Body of pancreas (tissue), 4 donors: Measurements from ENCODE around the gene CTRB2. TPM values are rescaled to one million over a fixed set of nuclear protein-coding genes. Genes with fewer than 3 reads are reported as not detected.

Experiments used
- ATAC-seq: fragments of 150-250 bp; one replicate; pipeline ENCODE4 v1.9.1; 2016
- DNase-seq, 4 donors: peaks; one replicate each; pipeline ENCODE4 v3.0.0-alpha.2; 2019
- H3K27ac ChIP-seq, 4 donors: fragments of 200-600 bp; sonication (generic); 1 replicate in 3 of 4; 2 replicates in 1 of 4; pipeline versions ENCODE4 v1.5.1 to v1.6.1; 2016 to 2019; ENCODE audit warnings: mild to moderate bottlenecking in 1 of 4, mixed read lengths in 1 of 4, moderate library complexity in 1 of 4
- H3K27me3 ChIP-seq, 2 donors: fragments of 200-600 bp; sonication (generic); one replicate each; pipeline ENCODE4 v1.6.0; 2016; ENCODE audit warnings: mild to moderate bottlenecking in 1 of 2
- H3K36me3 ChIP-seq, 2 donors: fragments of 200-600 bp; sonication (generic); replicated peaks in 1 of 2; 2 replicates each; pipeline ENCODE4 v1.5.1; 2016; ENCODE audit warnings: low read depth in 2 of 2; ENCODE audit not compliant: insufficient read depth in 1 of 2
- H3K4me1 ChIP-seq: fragments of 200-600 bp; sonication (generic); one replicate; pipeline ENCODE4 v1.6.0; 2016
- H3K4me3 ChIP-seq, 2 donors: fragments of 200-600 bp; sonication (generic); 1 replicate in 1 of 2; 2 replicates in 1 of 2; pipeline ENCODE4 v1.5.1; 2016 to 2019
- H3K9me3 ChIP-seq, 3 donors: fragments of 200-600 bp; sonication (generic); 1 replicate in 2 of 3; 2 replicates in 1 of 3; pipeline ENCODE4 v1.5.1; 2016
- POLR2A ChIP-seq, 3 donors: fragments of 450-650 bp; IDR thresholded peaks; one replicate each; pipeline ENCODE4 v1.6.1; 2016; ENCODE audit warnings: antibody characterized with exemption in 3 of 3, mild to moderate bottlenecking in 2 of 3
- WGBS, 2 donors: methylation state at CpG; one replicate each; pipeline ENCODE4 v1.1.5; 2017; 5-methylcytosine and 5-hydroxymethylcytosine counted together
- intact Hi-C: fragments of 100-400 bp; cut with DNase I; formaldehyde crosslinking; loops from one replicate; pipeline ENCODE4 v1.15.1; 2023
- total RNA-seq, 2 donors: library from RNA; depleted of rRNA; stranded (reverse); fragments of >200 nt; gene quantifications; one replicate each; pipeline ENCODE4 v1.1.0, GENCODE V29; 2016
- TF ChIP-seq, protein P1 (sequence below), 7 experiments: fragments of 450-650 bp in 4 of 7; fragments of 200-600 bp in 3 of 7; sonication (generic) in 3 of 7; IDR thresholded peaks; one replicate each; pipeline ENCODE4 v1.5.1; 2016 to 2019; ENCODE audit warnings: antibody characterized with exemption in 7 of 7

CTRB2 gene
- total RNA-seq, 2 donors from 2014 or later: 18,538 to 32,261 TPM

DNA sequence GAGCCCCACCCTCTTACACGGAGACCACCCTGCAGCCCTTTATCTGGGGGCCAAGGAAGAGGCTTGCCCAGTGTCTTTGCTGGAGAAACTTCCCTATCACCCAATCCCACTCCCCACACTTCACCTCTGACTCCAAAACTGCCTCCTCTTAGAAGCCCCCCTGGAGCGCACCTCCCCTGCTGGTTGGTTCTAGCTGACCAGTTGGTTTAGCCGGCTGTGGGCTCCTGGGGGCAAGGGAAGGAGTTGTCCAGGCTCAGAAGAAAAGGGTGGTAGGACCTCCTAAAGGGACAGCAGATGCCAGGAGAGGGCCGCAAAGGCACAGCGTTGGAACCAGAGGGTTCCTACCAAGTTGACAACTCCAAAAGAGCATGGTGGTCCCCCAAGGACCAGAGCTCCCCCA lies 42.5 kb upstream of the CTRB2 start:
- peak in 1 of 4 donors; percentile 12 for DNase-seq
- Histone ChIP-seq H3K4me1 (peaks cover 89% of the 10 kb centered on the region), H3K27ac (peak overlapping the region; percentile 96 to 99 (median 99)), H3K36me3 (no peaks in the 10 kb centered on the region), H3K27me3 (no peaks in the 10 kb centered on the region), H3K4me3 (no peak overlapping the region), H3K9me3 (no peaks in the 10 kb centered on the region)
- intact Hi-C loops: no loop called here
- TF ChIP-seq, protein P1, sequence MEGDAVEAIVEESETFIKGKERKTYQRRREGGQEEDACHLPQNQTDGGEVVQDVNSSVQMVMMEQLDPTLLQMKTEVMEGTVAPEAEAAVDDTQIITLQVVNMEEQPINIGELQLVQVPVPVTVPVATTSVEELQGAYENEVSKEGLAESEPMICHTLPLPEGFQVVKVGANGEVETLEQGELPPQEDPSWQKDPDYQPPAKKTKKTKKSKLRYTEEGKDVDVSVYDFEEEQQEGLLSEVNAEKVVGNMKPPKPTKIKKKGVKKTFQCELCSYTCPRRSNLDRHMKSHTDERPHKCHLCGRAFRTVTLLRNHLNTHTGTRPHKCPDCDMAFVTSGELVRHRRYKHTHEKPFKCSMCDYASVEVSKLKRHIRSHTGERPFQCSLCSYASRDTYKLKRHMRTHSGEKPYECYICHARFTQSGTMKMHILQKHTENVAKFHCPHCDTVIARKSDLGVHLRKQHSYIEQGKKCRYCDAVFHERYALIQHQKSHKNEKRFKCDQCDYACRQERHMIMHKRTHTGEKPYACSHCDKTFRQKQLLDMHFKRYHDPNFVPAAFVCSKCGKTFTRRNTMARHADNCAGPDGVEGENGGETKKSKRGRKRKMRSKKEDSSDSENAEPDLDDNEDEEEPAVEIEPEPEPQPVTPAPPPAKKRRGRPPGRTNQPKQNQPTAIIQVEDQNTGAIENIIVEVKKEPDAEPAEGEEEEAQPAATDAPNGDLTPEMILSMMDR (IDR thresholded peaks at IDR 0.05): no peak
- no peak for TF ChIP-seq POLR2A (IDR thresholded peaks at IDR 0.05)
- no peak for ATAC-seq
- 62% methylated on average over 5 of the region's 5 CpGs for WGBS, 2 donors

DNA sequence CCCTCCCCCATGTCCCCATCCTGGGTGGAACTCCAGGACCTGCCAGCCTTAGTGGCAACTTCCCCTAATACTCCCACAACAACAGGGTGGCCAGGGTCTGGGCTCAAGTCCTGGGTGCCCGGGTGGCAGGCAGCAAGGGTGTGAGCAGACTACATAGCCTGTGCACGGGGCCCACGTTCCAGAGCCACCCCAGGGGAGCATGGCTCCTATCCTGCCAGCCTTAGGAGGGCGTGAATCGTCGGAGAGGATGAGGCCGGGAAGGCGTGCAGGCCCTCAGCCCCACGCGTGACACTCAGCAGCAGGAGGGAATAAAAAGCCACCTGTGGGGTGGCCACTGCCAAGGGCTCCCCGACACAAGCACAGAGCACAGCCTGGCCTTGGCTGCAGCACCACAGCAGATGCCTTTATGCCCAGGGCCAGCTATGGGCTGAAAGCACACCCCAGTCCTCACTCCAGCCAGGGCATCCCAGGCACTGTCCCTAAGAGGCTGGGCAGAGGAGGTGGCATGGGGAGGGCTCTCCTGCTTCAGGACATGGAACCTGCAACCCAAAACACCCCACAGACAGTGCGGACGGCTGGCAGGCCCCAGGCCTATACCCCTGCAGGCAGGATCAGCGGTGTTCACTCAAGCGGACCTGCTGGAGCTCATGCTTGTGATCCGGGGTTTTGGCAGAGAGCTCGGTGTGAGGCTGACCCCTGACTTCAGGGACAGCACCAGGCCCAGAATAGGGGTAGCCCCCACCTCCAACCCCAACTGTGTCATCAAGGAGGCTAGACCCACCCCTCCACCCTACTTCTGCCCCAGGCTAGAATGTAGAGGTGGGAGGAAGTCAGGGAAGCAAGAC lies 41.8 kb upstream of the CTRB2 start:
- intact Hi-C loops: no loop called here
- DNase-seq (peak in 1 of 4 donors; percentile 6), ATAC-seq (no peak)
- TF ChIP-seq, protein P1 (IDR thresholded peaks at IDR 0.05): no peak
- TF ChIP-seq POLR2A (IDR thresholded peaks at IDR 0.05): no peak
- Histone ChIP-seq H3K9me3 (no peaks in the 10 kb centered on the region), H3K4me3 (no peak overlapping the region), H3K27me3 (no peaks in the 10 kb centered on the region), H3K27ac (peak overlapping the region; percentile 96 to 99 (median 99)), H3K4me1 (peaks cover 91% of the 10 kb centered on the region), H3K36me3 (no peaks in the 10 kb centered on the region)
- 53 to 77% methylated on average over 10 to 14 of the region's 17 CpGs for WGBS, 2 donors

DNA sequence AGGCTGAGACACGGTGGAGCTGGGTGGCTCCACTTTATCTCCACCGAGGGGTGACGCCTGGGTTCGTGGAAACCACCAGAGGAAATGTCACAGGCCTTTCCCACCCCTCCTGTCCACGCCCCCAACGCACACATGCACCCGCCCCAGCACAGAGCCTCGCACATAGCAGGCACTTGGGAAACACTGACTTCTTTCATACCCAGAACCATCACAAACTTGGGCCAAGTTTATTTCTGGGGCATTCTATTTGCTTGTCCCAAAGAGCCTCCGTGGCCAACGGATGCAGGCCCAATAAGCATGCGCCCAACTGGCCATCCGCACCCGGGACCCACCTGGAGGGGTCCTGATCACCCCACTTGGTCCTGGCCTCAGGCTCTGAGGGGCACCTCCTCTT lies 41.2 kb upstream of the CTRB2 start:
- WGBS, 2 donors: 34 to 69% methylated on average over 5 to 11 of the region's 13 CpGs
- TF ChIP-seq POLR2A (IDR thresholded peaks at IDR 0.05): peak in 1 of 3 donors; percentile 16
- TF ChIP-seq, protein P1 (IDR thresholded peaks at IDR 0.05): no peak
- DNase-seq: peak in 1 of 4 donors; percentile 15
- Histone ChIP-seq H3K4me3 (no peak overlapping the region), H3K4me1 (peaks cover 91% of the 10 kb centered on the region), H3K9me3 (no peaks in the 10 kb centered on the region), H3K36me3 (no peaks in the 10 kb centered on the region), H3K27me3 (no peaks in the 10 kb centered on the region), H3K27ac (peak overlapping the region; percentile 75 to 99 (median 99))
- intact Hi-C loops: no loop called here
- no peak for ATAC-seq

DNA sequence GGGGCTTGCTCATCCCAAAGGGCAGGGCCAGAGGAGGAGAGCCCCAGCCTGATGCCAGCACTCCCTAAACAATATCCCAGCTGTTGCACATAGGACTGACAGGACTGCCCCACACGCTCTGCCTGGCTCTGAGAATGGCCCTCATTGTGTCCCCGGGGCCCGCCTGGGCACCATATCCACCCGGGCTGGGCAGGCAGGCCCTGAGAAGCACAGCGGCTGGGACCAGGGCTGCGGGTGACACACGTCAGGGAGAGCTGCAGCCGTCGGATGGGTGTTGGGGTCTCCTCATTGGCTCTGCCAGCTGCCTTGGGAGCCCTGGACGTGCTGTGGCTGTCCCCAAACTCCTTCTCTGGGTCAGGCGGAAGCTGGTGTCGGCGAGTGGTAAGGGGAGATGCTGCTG lies 40.3 kb upstream of the CTRB2 start:
- ATAC-seq (no peak), DNase-seq (peak in 1 of 4 donors; percentile 20)
- Histone ChIP-seq H3K4me1 (peaks cover 85% of the 10 kb centered on the region), H3K36me3 (peaks cover 0 to 3% of the 10 kb centered on the region in 2 donors), H3K4me3 (no peak overlapping the region), H3K27ac (peak overlapping the region; percentile 75 to 99 (median 99)), H3K9me3 (no peaks in the 10 kb centered on the region), H3K27me3 (no peaks in the 10 kb centered on the region)
- WGBS, 2 donors: 73 to 90% methylated on average over 2 to 13 of the region's 13 CpGs
- no peak for TF ChIP-seq POLR2A (IDR thresholded peaks at IDR 0.05)
- TF ChIP-seq, protein P1 (IDR thresholded peaks at IDR 0.05): no peak
- intact Hi-C loops: no loop called here
